Smooth muscle cell (in vitro differentiated cells): ENCODE measurements around the gene TRMT2A. TPM values are rescaled to one million over a fixed set of nuclear protein-coding genes. Genes with fewer than 3 reads are reported as not detected.

Experiments
- DNase-seq: peaks from one replicate; lab custom pipeline; 2025; ENCODE audit not compliant: unreplicated experiment; lab: John Stamatoyannopoulos, UW
- H2AFZ ChIP-seq: fragments of 200-600 bp; sonication (generic); 2 replicates; pipeline ENCODE4 v1.6.0; 2016; ENCODE audit warnings: antibody characterized with exemption, low read depth, mild to moderate bottlenecking
- H3F3A ChIP-seq: fragments of 200-600 bp; sonication (generic); 2 replicates; pipeline ENCODE4 v1.6.0; 2017; ENCODE audit warnings: antibody characterized with exemption, low read depth
- H3K27ac ChIP-seq: fragments of 200-600 bp; sonication (generic); 2 replicates; pipeline ENCODE4 v1.5.1; 2016; ENCODE audit warnings: low read depth, mild to moderate bottlenecking
- H3K27me3 ChIP-seq: fragments of 200-600 bp; sonication (generic); 2 replicates; pipeline ENCODE4 v1.6.1; 2016; ENCODE audit warnings: low read depth, mild to moderate bottlenecking
- H3K36me3 ChIP-seq: fragments of 200-600 bp; sonication (generic); 2 replicates; pipeline ENCODE4 v1.5.1; 2016; ENCODE audit warnings: low read depth
- H3K4me1 ChIP-seq: fragments of 200-600 bp; sonication (generic); 2 replicates; pipeline ENCODE4 v1.5.1; 2016; ENCODE audit warnings: low read depth
- H3K4me2 ChIP-seq: fragments of 200-600 bp; sonication (generic); 2 replicates; pipeline ENCODE4 v1.6.0; 2016; ENCODE audit warnings: mild to moderate bottlenecking
- H3K4me3 ChIP-seq: fragments of 200-600 bp; sonication (generic); 2 replicates; pipeline ENCODE4 v1.5.1; 2016; ENCODE audit warnings: mild to moderate bottlenecking
- H3K79me2 ChIP-seq: fragments of 200-600 bp; sonication (generic); 2 replicates; pipeline ENCODE4 v1.6.0; 2016; ENCODE audit warnings: low read depth, mild to moderate bottlenecking
- H3K9ac ChIP-seq: fragments of 200-600 bp; sonication (generic); 2 replicates; pipeline ENCODE4 v1.6.0; 2016; ENCODE audit warnings: low read depth
- H3K9me3 ChIP-seq: fragments of 200-600 bp; sonication (generic); replicated peaks from 2 replicates; pipeline ENCODE4 v1.5.1; 2016; ENCODE audit warnings: low read depth
- H4K20me1 ChIP-seq: fragments of 200-600 bp; sonication (generic); 2 replicates; pipeline ENCODE4 v1.6.0; 2016; ENCODE audit warnings: low read depth
- WGBS: methylation state at CpG from one replicate; pipeline ENCODE4 v1.1.7; 2016; ENCODE audit warnings: low lambda C conversion rate; 5-methylcytosine and 5-hydroxymethylcytosine counted together
- polyA plus RNA-seq: library from polyadenylated mRNA; unstranded; fragments of >200 nt; fragmentation: Nextera tagmentation; extraction: Ambion mirVana; gene quantifications from 2 replicates; pipeline ENCODE4 v1.2.1, GENCODE V29; 2016
- total RNA-seq: library from RNA; depleted of rRNA; stranded (reverse); fragments of >200 nt; gene quantifications from 2 replicates; pipeline ENCODE4 v1.2.3, GENCODE V29; 2014
- TF ChIP-seq, protein P1 (sequence below): fragments of 200-600 bp; sonication (generic); IDR thresholded peaks from 2 replicates; pipeline ENCODE4 v1.5.1; 2017; ENCODE audit warnings: borderline replicate concordance, mild to moderate bottlenecking, antibody characterized with exemption; ENCODE audit not compliant: insufficient read depth, poor library complexity, severe bottlenecking

Gene TRMT2A
- total and polyA plus RNA-seq, 2 experiments from 2014 or later: 21.1 to 32.1 TPM

GRCh38 chr22:20146777-20147176, 29.8 kb upstream of the TRMT2A start:
- DNase-seq: no peak
- TF ChIP-seq, protein P1, sequence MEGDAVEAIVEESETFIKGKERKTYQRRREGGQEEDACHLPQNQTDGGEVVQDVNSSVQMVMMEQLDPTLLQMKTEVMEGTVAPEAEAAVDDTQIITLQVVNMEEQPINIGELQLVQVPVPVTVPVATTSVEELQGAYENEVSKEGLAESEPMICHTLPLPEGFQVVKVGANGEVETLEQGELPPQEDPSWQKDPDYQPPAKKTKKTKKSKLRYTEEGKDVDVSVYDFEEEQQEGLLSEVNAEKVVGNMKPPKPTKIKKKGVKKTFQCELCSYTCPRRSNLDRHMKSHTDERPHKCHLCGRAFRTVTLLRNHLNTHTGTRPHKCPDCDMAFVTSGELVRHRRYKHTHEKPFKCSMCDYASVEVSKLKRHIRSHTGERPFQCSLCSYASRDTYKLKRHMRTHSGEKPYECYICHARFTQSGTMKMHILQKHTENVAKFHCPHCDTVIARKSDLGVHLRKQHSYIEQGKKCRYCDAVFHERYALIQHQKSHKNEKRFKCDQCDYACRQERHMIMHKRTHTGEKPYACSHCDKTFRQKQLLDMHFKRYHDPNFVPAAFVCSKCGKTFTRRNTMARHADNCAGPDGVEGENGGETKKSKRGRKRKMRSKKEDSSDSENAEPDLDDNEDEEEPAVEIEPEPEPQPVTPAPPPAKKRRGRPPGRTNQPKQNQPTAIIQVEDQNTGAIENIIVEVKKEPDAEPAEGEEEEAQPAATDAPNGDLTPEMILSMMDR: no peak
- 91% methylated on average over 18 of the region's 22 CpGs for WGBS
- no peaks in the 10 kb centered on the region for H3F3A ChIP-seq
- no peak overlapping the region for H3K9ac ChIP-seq
- H3K27ac ChIP-seq: no peak overlapping the region
- H3K79me2 ChIP-seq: no peaks in the 10 kb centered on the region
- H4K20me1 ChIP-seq: peaks cover 21% of the 10 kb centered on the region
- H3K4me3 ChIP-seq: no peak overlapping the region
- H3K4me1 ChIP-seq: no peaks in the 10 kb centered on the region
- no peaks in the 10 kb centered on the region for H3K36me3 ChIP-seq
- no peak overlapping the region for H2AFZ ChIP-seq
- no peaks in the 10 kb centered on the region for H3K27me3 ChIP-seq
- H3K9me3 ChIP-seq: no peaks in the 10 kb centered on the region
- no peak overlapping the region for H3K4me2 ChIP-seq

DNA sequence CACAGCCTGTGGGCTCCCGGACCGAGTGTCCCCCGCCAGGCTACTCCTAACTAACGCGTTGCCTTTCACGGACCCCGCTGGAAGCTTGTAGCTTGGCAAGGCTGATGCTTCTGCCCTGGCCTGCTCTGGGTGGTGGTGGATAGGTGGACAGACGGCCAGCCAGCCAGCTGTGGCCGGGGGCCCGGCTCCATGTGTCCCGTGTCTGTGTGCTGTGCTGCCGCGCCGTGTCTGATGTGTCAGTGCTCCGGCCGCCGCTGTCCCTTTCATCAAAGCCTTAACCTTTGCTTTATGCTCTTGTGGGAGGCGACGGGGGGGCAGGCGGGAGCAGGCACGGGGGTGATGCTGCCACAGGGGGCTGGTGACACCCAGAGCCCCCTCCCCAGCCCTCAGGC, 28.8 kb upstream of the TRMT2A start:
- TF ChIP-seq, protein P1: no peak
- no peak overlapping the region for H3K27ac ChIP-seq
- DNase-seq: no peak
- H3K4me3 ChIP-seq: no peak overlapping the region
- WGBS: 97% methylated on average over 17 of the region's 21 CpGs
- H2AFZ ChIP-seq: no peak overlapping the region
- no peaks in the 10 kb centered on the region for H3K79me2 ChIP-seq
- H3K36me3 ChIP-seq: no peaks in the 10 kb centered on the region
- H3K9ac ChIP-seq: no peak overlapping the region
- H3K27me3 ChIP-seq: no peaks in the 10 kb centered on the region
- H4K20me1 ChIP-seq: peaks cover 31% of the 10 kb centered on the region
- no peaks in the 10 kb centered on the region for H3F3A ChIP-seq
- no peaks in the 10 kb centered on the region for H3K9me3 ChIP-seq
- no peak overlapping the region for H3K4me2 ChIP-seq
- H3K4me1 ChIP-seq: no peaks in the 10 kb centered on the region

GRCh38 chr22:20145206-20145831, 28.3 kb upstream of the TRMT2A start:
- H4K20me1 ChIP-seq: peaks cover 36% of the 10 kb centered on the region
- DNase-seq: no peak
- no peak overlapping the region for H3K4me3 ChIP-seq
- H3K4me2 ChIP-seq: no peak overlapping the region
- H3K4me1 ChIP-seq: no peaks in the 10 kb centered on the region
- H3K79me2 ChIP-seq: no peaks in the 10 kb centered on the region
- TF ChIP-seq, protein P1: no peak
- H3F3A ChIP-seq: no peaks in the 10 kb centered on the region
- WGBS: 95% methylated on average over 14 of the region's 22 CpGs
- no peaks in the 10 kb centered on the region for H3K9me3 ChIP-seq
- no peak overlapping the region for H3K9ac ChIP-seq
- H2AFZ ChIP-seq: no peak overlapping the region
- H3K27ac ChIP-seq: no peak overlapping the region
- no peaks in the 10 kb centered on the region for H3K27me3 ChIP-seq
- no peaks in the 10 kb centered on the region for H3K36me3 ChIP-seq

DNA sequence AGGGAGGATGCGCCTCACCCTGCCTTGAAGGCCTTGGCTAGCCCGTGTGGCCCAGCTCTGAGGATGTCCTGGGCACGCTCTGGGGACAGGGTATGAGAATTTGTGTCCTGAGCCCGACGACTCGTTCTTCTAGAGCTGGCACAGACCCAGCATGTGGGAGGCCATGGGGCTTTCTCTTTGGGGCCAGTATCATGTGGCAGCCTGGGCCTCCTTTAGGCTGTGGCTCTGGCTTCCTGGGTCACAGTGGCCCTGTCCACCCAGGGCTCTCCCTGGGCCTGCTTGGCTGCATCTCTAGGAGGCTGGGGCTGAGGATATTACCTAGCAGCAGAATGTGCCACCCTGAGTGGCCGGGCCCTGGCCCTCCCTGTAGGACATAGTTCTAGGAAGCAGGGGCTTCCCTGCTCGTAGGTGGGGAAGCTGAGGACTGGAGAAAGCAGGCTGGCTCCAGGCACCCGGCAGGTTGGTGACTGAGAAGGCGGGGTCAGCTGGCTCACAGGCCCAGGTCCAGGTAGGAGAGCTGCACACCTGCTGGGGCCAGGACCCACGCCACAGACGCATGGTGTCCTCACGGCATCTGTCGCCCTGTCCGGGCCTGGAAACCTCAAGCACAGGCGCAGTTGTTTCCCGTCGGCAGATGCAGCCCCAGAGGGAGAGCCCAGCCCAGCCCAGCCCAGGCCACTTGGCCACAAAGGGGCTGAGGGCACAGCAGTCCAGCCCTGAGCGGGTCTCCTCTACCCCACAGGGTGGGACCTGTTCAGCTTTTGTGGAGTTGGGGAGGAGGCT, 27.0 kb upstream of the TRMT2A start:
- H4K20me1 ChIP-seq: peaks cover 48% of the 10 kb centered on the region
- no peak overlapping the region for H3K9ac ChIP-seq
- H2AFZ ChIP-seq: no peak overlapping the region
- no peaks in the 10 kb centered on the region for H3K79me2 ChIP-seq
- H3K4me3 ChIP-seq: no peak overlapping the region
- TF ChIP-seq, protein P1: no peak
- H3F3A ChIP-seq: no peaks in the 10 kb centered on the region
- H3K4me1 ChIP-seq: no peaks in the 10 kb centered on the region
- no peaks in the 10 kb centered on the region for H3K9me3 ChIP-seq
- 96% methylated on average over 18 of the region's 19 CpGs for WGBS
- no peak for DNase-seq
- H3K27me3 ChIP-seq: no peaks in the 10 kb centered on the region
- H3K36me3 ChIP-seq: no peaks in the 10 kb centered on the region
- H3K4me2 ChIP-seq: no peak overlapping the region
- H3K27ac ChIP-seq: no peak overlapping the region
